ENCODE results near the gene PLPPR2. TPM values are rescaled to one million over a fixed set of nuclear protein-coding genes. Genes with fewer than 3 reads are reported as not detected.
"Not testable (repeated sequence)": the region's sequence is repeated elsewhere in the genome, so short reads cannot be mapped to it uniquely, and the experiment has no call there.

PLPPR2 gene
- total RNA-seq, 1 experiment from 2014 or later, result 0.67 TPM

- no peak overlapping the region for H3K9ac ChIP-seq (ENCODE audit: low read length)
- no peaks in the 10 kb centered on the region for H3K79me2 ChIP-seq (ENCODE audit: low read length)
- H4K20me1 ChIP-seq (ENCODE audit: insufficient read depth, low read depth, low read length), result no peaks in the 10 kb centered on the region
- no peaks in the 10 kb centered on the region for H3K9me3 ChIP-seq (ENCODE audit: low read length)
- no peak overlapping the region for H3K4me3 ChIP-seq (ENCODE audit: low read length)
- no peaks in the 10 kb centered on the region for H3K36me3 ChIP-seq (ENCODE audit: insufficient read depth, low read length)
- no peak overlapping the region for H3K27ac ChIP-seq (ENCODE audit: low read length)
- H2AFZ ChIP-seq (ENCODE audit: low read length), result no peak overlapping the region
- H3K27me3 ChIP-seq (ENCODE audit: low read length), result no peaks in the 10 kb centered on the region
- H3K4me2 ChIP-seq (ENCODE audit: low read depth, low read length, poor library complexity, severe bottlenecking), result no peak overlapping the region
- DNase-seq, result no peak
- no peaks in the 10 kb centered on the region for H3K9me2 ChIP-seq (replicated peaks; ENCODE audit: insufficient read depth, low read length)
- no peaks in the 10 kb centered on the region for H3K4me1 ChIP-seq (ENCODE audit: low read length)
These were observed 30.4 kb upstream of the PLPPR2 start for GRCh38 chr19:11324748-11325389.

- Histone ChIP-seq H3K36me3 (ENCODE audit: insufficient read depth, low read length) (no peaks in the 10 kb centered on the region), H3K4me1 (ENCODE audit: low read length) (no peaks in the 10 kb centered on the region), H3K9me3 (ENCODE audit: low read length) (no peaks in the 10 kb centered on the region), H3K4me3 (ENCODE audit: low read length) (no peak overlapping the region), H3K27me3 (ENCODE audit: low read length) (no peaks in the 10 kb centered on the region), H3K27ac (ENCODE audit: low read length) (no peak overlapping the region), H3K9me2 (replicated peaks; ENCODE audit: insufficient read depth, low read length) (no peaks in the 10 kb centered on the region), H3K79me2 (ENCODE audit: low read length) (no peaks in the 10 kb centered on the region), H4K20me1 (ENCODE audit: insufficient read depth, low read depth, low read length) (no peaks in the 10 kb centered on the region), H2AFZ (ENCODE audit: low read length) (no peak overlapping the region), H3K9ac (ENCODE audit: low read length) (no peak overlapping the region), H3K4me2 (ENCODE audit: low read depth, low read length, poor library complexity, severe bottlenecking) (no peak overlapping the region)
- DNase-seq, result no peak
These were observed 29.7 kb upstream of the PLPPR2 start for GRCh38 chr19:11325544-11325943.

- Histone ChIP-seq H3K4me3 (ENCODE audit: low read length) (no peak overlapping the region), H3K9me3 (ENCODE audit: low read length) (no peaks in the 10 kb centered on the region), H3K4me2 (ENCODE audit: low read depth, low read length, poor library complexity, severe bottlenecking) (no peak overlapping the region), H3K27ac (ENCODE audit: low read length) (no peak overlapping the region), H3K36me3 (ENCODE audit: insufficient read depth, low read length) (peaks cover 3% of the 10 kb centered on the region), H2AFZ (ENCODE audit: low read length) (no peak overlapping the region), H3K9ac (ENCODE audit: low read length) (no peak overlapping the region), H3K27me3 (ENCODE audit: low read length) (no peaks in the 10 kb centered on the region), H3K79me2 (ENCODE audit: low read length) (no peaks in the 10 kb centered on the region), H3K9me2 (replicated peaks; ENCODE audit: insufficient read depth, low read length) (no peaks in the 10 kb centered on the region), H4K20me1 (ENCODE audit: insufficient read depth, low read depth, low read length) (no peaks in the 10 kb centered on the region), H3K4me1 (ENCODE audit: low read length) (no peaks in the 10 kb centered on the region)
- DNase-seq, result no peak
These were observed 25.1 kb upstream of the PLPPR2 start for GRCh38 chr19:11330127-11330526.

- Histone ChIP-seq H3K27ac (ENCODE audit: low read length) (no peak overlapping the region), H3K27me3 (ENCODE audit: low read length) (no peaks in the 10 kb centered on the region), H3K79me2 (ENCODE audit: low read length) (no peaks in the 10 kb centered on the region), H2AFZ (ENCODE audit: low read length) (no peak overlapping the region), H3K4me2 (ENCODE audit: low read depth, low read length, poor library complexity, severe bottlenecking) (no peak overlapping the region), H3K36me3 (ENCODE audit: insufficient read depth, low read length) (peaks cover 6% of the 10 kb centered on the region), H3K4me3 (ENCODE audit: low read length) (no peak overlapping the region), H3K9me2 (replicated peaks; ENCODE audit: insufficient read depth, low read length) (no peaks in the 10 kb centered on the region), H3K9me3 (ENCODE audit: low read length) (no peaks in the 10 kb centered on the region), H3K9ac (ENCODE audit: low read length) (no peak overlapping the region), H4K20me1 (ENCODE audit: insufficient read depth, low read depth, low read length) (no peaks in the 10 kb centered on the region), H3K4me1 (ENCODE audit: low read length) (no peaks in the 10 kb centered on the region)
- DNase-seq, result no peak
These were observed 23.7 kb upstream of the PLPPR2 start for GRCh38 chr19:11331502-11331901.

GRCh38 chr19:11332822-11333221 is 22.4 kb upstream of the PLPPR2 start:
- Histone ChIP-seq H3K79me2 (ENCODE audit: low read length) (0 out of 2 replicates have a peak, but pooled peaks cover under 1% of the 10 kb centered on the region), H3K9me3 (ENCODE audit: low read length) (no peaks in the 10 kb centered on the region)

GRCh38 chr19:11333838-11334237 is 21.4 kb upstream of the PLPPR2 start:
- H3K27me3 ChIP-seq (ENCODE audit: low read length); H3K4me3 ChIP-seq (ENCODE audit: low read length); H3K36me3 ChIP-seq (ENCODE audit: insufficient read depth, low read length); H2AFZ ChIP-seq (ENCODE audit: low read length); H3K9ac ChIP-seq (ENCODE audit: low read length); H3K4me1 ChIP-seq (ENCODE audit: low read length); H4K20me1 ChIP-seq (ENCODE audit: insufficient read depth, low read depth, low read length); H3K9me2 ChIP-seq (replicated peaks; ENCODE audit: insufficient read depth, low read length); H3K9me3 ChIP-seq (ENCODE audit: low read length); H3K4me2 ChIP-seq (ENCODE audit: low read depth, low read length, poor library complexity, severe bottlenecking); DNase-seq; H3K27ac ChIP-seq (ENCODE audit: low read length): not testable (repeated sequence)
- H3K79me2 ChIP-seq (ENCODE audit: low read length), result peaks cover 11% of the 10 kb centered on the region

More at GRCh38 chr19:11332822-11333221, 22.4 kb upstream of the PLPPR2 start:
- H3K9ac ChIP-seq (ENCODE audit: low read length), result no peak overlapping the region
- H3K4me3 ChIP-seq (ENCODE audit: low read length), result no peak overlapping the region
- no peak overlapping the region for H3K4me2 ChIP-seq (ENCODE audit: low read depth, low read length, poor library complexity, severe bottlenecking)
- H2AFZ ChIP-seq (ENCODE audit: low read length), result no peak overlapping the region
- no peak for DNase-seq
- peaks cover 6% of the 10 kb centered on the region for H3K36me3 ChIP-seq (ENCODE audit: insufficient read depth, low read length)
- no peaks in the 10 kb centered on the region for H3K9me2 ChIP-seq (replicated peaks; ENCODE audit: insufficient read depth, low read length)
- H3K27ac ChIP-seq (ENCODE audit: low read length), result no peak overlapping the region
- H3K4me1 ChIP-seq (ENCODE audit: low read length), result no peaks in the 10 kb centered on the region
- H4K20me1 ChIP-seq (ENCODE audit: insufficient read depth, low read depth, low read length), result no peaks in the 10 kb centered on the region
- H3K27me3 ChIP-seq (ENCODE audit: low read length), result no peaks in the 10 kb centered on the region

GRCh38 chr19:11335449-11336146 is 19.6 kb upstream of the PLPPR2 start:
- peaks cover 16% of the 10 kb centered on the region for H3K79me2 ChIP-seq (ENCODE audit: low read length)
- H4K20me1 ChIP-seq (ENCODE audit: insufficient read depth, low read depth, low read length), result no peaks in the 10 kb centered on the region

GRCh38 chr19:11337080-11337479 is 18.2 kb upstream of the PLPPR2 start:
- H2AFZ ChIP-seq (ENCODE audit: low read length), result no peak overlapping the region
- no peaks in the 10 kb centered on the region for H4K20me1 ChIP-seq (ENCODE audit: insufficient read depth, low read depth, low read length)
- H3K9ac ChIP-seq (ENCODE audit: low read length), result no peak overlapping the region
- no peak overlapping the region for H3K4me2 ChIP-seq (ENCODE audit: low read depth, low read length, poor library complexity, severe bottlenecking)
- H3K27ac ChIP-seq (ENCODE audit: low read length), result no peak overlapping the region
- H3K4me3 ChIP-seq (ENCODE audit: low read length), result no peak overlapping the region
- peaks cover 12% of the 10 kb centered on the region for H3K36me3 ChIP-seq (ENCODE audit: insufficient read depth, low read length)
- no peaks in the 10 kb centered on the region for H3K9me2 ChIP-seq (replicated peaks; ENCODE audit: insufficient read depth, low read length)
- DNase-seq, result no peak
- peaks cover 16% of the 10 kb centered on the region for H3K4me1 ChIP-seq (ENCODE audit: low read length)
- peaks cover 16% of the 10 kb centered on the region for H3K79me2 ChIP-seq (ENCODE audit: low read length)
- no peaks in the 10 kb centered on the region for H3K27me3 ChIP-seq (ENCODE audit: low read length)
- H3K9me3 ChIP-seq (ENCODE audit: low read length), result no peaks in the 10 kb centered on the region

More at GRCh38 chr19:11335449-11336146, 19.6 kb upstream of the PLPPR2 start:
- no peak for DNase-seq
- no peaks in the 10 kb centered on the region for H3K27me3 ChIP-seq (ENCODE audit: low read length)
- H3K27ac ChIP-seq (ENCODE audit: low read length), result no peak overlapping the region
- peaks cover 6% of the 10 kb centered on the region for H3K36me3 ChIP-seq (ENCODE audit: insufficient read depth, low read length)
- H3K4me3 ChIP-seq (ENCODE audit: low read length), result no peak overlapping the region
- H3K4me1 ChIP-seq (ENCODE audit: low read length), result peaks cover 16% of the 10 kb centered on the region
- no peak overlapping the region for H2AFZ ChIP-seq (ENCODE audit: low read length)
- H3K9ac ChIP-seq (ENCODE audit: low read length), result no peak overlapping the region
- H3K4me2 ChIP-seq (ENCODE audit: low read depth, low read length, poor library complexity, severe bottlenecking), result no peak overlapping the region
- no peaks in the 10 kb centered on the region for H3K9me3 ChIP-seq (ENCODE audit: low read length)
- H3K9me2 ChIP-seq (replicated peaks; ENCODE audit: insufficient read depth, low read length), result no peaks in the 10 kb centered on the region

Data from Karpas-422 (cell line).